Choroid plexus epithelial cell (primary cell): ENCODE data around the gene ANGPT4.

ENCODE experiments used
- DNase-seq: peaks from one replicate; pipeline ENCODE4 v3.0.0-alpha.2; 2010; ENCODE audit warnings: low read depth
- H3K4me3 ChIP-seq: 2 replicates; pipeline ENCODE4 v1.5.1; 2011; ENCODE audit warnings: low read depth, mild to moderate bottlenecking, control low read depth, low read length, moderate library complexity
- TF ChIP-seq, protein P1 (sequence below): conservative IDR thresholded peaks from 2 replicates; pipeline ENCODE4 v1.5.1; 2011; ENCODE audit warnings: low read depth, mild to moderate bottlenecking, control low read depth, inconsistent platforms, low read length, moderate library complexity

The ANGPT4 gene

DNA sequence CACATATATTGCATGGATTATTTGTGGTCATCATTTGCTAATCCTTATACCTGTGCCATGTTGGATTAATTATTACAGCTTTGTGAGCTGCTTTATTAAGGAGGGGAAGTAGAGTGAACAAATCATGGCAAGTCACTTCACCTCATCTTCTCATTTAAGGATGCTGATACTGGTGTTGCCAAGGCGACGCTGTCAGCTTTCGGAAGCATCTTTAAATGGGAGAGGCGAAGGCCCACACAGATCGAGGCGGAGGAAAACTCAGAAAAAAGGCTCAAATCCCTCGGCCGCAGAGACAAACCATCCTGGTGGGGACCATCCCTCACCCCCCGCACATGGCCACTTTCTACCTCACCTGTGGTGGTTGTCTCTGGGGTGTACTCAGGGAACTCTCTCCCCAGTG is 47.9 kb downstream of the ANGPT4 start:
- H3K4me3 ChIP-seq = no peak overlapping the region
- TF ChIP-seq, protein P1, sequence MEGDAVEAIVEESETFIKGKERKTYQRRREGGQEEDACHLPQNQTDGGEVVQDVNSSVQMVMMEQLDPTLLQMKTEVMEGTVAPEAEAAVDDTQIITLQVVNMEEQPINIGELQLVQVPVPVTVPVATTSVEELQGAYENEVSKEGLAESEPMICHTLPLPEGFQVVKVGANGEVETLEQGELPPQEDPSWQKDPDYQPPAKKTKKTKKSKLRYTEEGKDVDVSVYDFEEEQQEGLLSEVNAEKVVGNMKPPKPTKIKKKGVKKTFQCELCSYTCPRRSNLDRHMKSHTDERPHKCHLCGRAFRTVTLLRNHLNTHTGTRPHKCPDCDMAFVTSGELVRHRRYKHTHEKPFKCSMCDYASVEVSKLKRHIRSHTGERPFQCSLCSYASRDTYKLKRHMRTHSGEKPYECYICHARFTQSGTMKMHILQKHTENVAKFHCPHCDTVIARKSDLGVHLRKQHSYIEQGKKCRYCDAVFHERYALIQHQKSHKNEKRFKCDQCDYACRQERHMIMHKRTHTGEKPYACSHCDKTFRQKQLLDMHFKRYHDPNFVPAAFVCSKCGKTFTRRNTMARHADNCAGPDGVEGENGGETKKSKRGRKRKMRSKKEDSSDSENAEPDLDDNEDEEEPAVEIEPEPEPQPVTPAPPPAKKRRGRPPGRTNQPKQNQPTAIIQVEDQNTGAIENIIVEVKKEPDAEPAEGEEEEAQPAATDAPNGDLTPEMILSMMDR = no peak
- DNase-seq = no peak

DNA sequence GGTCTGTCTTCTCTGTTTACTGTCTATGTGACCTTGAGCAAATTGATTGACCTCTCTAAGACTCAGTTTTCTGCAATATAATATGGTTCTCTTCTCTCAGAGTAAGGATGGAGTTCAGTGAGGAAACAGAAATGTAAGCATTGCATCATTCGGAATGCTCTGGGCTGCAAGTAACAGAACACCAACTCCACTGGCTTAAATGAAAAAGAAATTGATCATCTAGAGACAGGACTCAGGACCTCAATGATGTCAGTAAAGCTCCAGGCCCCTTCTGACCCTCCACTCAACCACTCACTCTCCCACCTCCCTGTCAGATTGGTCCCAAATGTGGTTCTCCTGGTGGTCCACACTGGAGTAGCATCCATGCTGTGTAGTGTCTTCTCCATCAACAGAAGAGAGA is 50.7 kb downstream of the ANGPT4 start:
- TF ChIP-seq, protein P1 = no peak
- no peak for DNase-seq
- H3K4me3 ChIP-seq = no peak overlapping the region

DNA sequence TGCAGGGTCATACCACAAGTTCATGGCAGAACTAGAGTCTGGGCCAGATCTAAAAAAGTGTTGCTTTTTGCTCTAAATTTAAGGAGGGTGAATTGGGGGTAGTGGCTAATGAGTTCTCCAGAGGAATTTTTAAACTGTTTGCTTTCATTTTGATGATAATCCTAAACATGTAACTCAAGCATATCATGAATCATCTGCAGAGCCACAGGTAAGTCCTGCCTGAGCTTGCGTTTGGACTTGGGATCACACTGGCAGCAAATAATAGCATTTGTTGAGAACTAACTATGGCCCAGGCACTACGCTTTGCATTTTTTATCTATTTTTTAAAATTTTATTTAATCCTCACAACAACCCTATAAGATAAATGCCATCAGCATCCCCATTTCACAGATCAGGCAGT is 55.2 kb downstream of the ANGPT4 start:
- TF ChIP-seq, protein P1 = no peak
- H3K4me3 ChIP-seq = no peak overlapping the region
- DNase-seq = no peak

DNA sequence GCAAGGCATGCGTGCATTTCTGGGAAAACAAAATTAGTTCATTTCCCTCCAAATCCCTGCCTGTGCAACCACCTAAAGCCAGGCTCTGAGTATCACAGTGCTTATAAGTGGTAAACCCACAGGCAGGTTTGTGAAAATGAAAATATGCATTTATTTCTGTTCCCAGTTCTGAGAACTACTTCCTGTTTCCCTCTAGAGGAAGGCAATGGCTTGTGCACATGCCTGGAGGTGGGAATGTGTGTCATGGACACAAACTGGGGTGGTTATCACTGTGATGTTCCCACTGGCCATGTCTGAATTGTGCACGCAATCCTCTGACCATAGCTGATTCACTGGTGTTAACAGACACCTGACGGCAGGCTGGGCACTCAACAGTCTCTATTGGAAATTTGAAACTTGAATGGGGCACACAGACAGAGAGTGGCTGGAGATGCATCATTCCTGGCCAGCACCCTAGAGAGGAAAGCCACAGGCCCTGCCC is 56.3 kb downstream of the ANGPT4 start:
- H3K4me3 ChIP-seq = no peak overlapping the region
- peak; percentile 4 for DNase-seq
- TF ChIP-seq, protein P1 = peak; percentile 17

DNA sequence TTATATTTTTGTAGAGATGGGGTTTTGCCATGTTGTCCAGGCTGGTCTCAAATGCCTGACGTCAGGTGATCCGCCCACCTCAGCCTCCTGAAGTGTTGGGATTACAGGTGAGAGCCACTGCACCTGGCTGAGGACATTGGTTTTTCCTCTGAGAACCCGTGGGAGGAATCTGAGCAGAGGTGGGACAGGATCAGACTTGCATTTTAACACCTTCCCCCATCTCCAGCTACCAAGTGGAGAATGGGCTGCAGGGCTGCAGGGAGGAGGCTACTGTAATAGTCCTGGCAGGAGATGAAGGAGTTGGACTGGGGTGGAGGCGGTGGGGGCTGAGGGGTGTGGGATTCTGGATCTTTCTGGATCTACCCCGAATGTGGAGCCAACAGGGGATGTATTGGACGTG is 58.1 kb downstream of the ANGPT4 start:
- TF ChIP-seq, protein P1 = no peak
- no peak for DNase-seq
- no peak overlapping the region for H3K4me3 ChIP-seq

DNA sequence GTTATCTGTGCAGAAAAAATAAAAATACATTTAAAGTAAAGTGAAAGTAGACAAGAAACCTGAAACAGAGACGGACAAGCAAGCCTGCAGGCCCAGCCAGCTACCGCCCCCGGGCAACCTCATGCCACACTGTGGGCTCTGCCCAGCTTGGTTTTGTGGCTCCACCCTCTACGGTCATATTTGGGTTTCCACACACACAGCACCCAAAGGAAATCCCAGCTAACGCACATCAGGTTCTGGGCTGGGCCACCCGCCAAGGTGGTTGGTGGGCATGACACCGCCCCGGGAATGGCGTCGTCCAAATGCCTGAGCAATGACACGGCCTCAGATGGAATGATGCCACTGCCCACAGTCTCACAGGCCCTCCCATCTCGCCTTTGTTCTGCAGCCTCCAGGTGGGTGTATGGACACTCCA is 59.8 kb downstream of the ANGPT4 start:
- TF ChIP-seq, protein P1 = no peak
- H3K4me3 ChIP-seq = no peak overlapping the region
- DNase-seq = peak; percentile 18

DNA sequence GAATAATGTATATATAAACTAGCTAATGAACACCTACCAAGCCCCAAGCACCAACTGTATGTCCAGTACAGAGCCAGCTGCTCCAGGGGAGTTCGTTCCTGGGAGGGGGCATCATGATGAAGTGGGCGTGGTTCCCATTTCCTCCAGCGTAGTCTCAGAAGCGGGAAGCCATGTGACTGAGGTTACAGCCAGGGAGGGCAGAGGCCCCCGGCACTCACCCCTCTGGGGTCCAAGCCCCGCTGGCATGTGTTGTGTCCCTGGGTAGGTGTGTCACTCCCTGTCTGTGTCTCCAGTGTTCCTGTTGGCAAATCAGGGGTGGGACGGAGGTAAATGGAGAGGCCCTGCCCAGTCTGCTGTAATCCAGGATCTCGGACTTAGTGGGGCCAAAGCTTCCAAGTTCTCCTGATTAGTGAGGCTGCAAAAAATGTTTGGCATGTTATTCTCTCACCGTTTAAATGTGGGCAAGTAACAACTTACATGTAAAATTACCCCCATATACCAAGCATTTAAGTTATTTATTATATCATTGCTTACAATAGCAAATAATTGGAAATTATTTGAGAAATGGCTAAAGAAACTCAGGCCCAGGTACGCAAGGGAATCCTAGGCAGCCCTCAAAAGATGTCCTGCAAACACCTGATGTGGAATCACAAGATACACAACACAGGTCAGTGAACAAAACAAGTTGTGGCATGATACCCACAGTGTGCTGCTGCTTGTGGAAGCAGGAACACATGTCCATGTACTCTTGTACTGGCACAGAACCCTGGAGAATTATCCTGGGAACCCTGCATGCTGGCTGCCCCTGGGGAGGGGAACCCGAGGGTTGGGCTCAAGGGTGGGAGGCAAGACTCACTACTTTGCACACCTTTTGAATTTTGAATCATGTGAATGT is 60.4 kb downstream of the ANGPT4 start:
- TF ChIP-seq, protein P1 = no peak
- no peak overlapping the region for H3K4me3 ChIP-seq
- no peak for DNase-seq
